ENCODE measurements around the gene LYSMD2. TPM values are rescaled to one million over a fixed set of nuclear protein-coding genes. Genes with fewer than 3 reads are reported as not detected.

LYSMD2 gene
- total RNA-seq, 1 donor from 2014 or later: 48.6 TPM

- Mint-ChIP-seq H3K4me3 (no peak overlapping the region), H3K27ac (no peak overlapping the region), H3K36me3 (ENCODE audit: low read depth) (peaks cover 3% of the 10 kb centered on the region), H3K27me3 (no peaks in the 10 kb centered on the region), H3K9me3 (no peaks in the 10 kb centered on the region), H3K4me1 (peaks cover 22% of the 10 kb centered on the region)
- TF ChIP-seq CTCF (IDR thresholded peaks at IDR 0.05): no peak
- intact Hi-C loops (cut with micrococcal nuclease): no loop called here
- ChIA-PET CTCF (interaction anchor here (2.0 to 2.9 kb wide), 2 partner anchors 20 to 106 kb away, joined by 6 to 15 read pairs; no protein-coding TSS in a partner anchor), POLR2A (interaction anchor here (2.6 kb wide), 1 partner anchor 19 kb away, joined by 11 read pairs; the partner anchor contains the start of gene LYSMD2)
- ATAC-seq (ENCODE audit: low read depth) (no peak), DNase-seq (no peak)
Measured at GRCh38 chr15:51755790-51756189, 18.3 kb upstream of the LYSMD2 start.

GRCh38 chr15:51754267-51754666 is 16.8 kb upstream of the LYSMD2 start:
- TF ChIP-seq CTCF (IDR thresholded peaks at IDR 0.05): no peak
- peaks cover 33% of the 10 kb centered on the region for H3K4me1 Mint-ChIP-seq
- no peak overlapping the region for H3K27ac Mint-ChIP-seq
- H3K4me3 Mint-ChIP-seq: no peak overlapping the region
- intact Hi-C loops (cut with micrococcal nuclease): no loop called here
- no peaks in the 10 kb centered on the region for H3K9me3 Mint-ChIP-seq
- CTCF ChIA-PET: interaction anchor here (2.9 kb wide), 1 partner anchor 22 kb away, joined by 15 read pairs; no protein-coding TSS in a partner anchor
- no peak for DNase-seq
- H3K36me3 Mint-ChIP-seq (ENCODE audit: low read depth): peaks cover 3% of the 10 kb centered on the region
- POLR2A ChIA-PET: interaction anchor here (2.6 to 3.4 kb wide), 2 partner anchors 17 to 23 kb away, joined by 11 to 15 read pairs; partner anchors contain the start of gene LYSMD2
- ATAC-seq (ENCODE audit: low read depth): no peak
- H3K27me3 Mint-ChIP-seq: no peaks in the 10 kb centered on the region

DNA sequence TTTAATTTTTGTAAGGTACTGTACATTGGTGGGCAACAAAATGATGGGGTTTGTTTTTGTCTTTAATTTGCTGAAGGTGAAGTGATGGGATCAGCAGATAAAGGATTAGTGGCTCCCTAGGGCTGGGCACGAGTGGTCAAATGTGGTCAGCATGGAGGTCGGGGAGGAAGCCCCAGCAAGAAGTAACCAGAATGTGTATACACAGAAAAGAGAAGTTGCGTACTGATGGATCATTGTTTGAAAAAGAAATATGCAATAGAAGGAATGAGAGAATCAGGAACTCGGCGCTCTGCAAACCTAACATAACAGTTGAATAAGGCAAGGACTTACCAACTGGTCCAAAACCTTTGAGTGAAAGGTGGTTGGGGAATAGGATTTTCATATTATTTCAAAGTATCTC is 15.4 kb upstream of the LYSMD2 start:
- Mint-ChIP-seq H3K4me3 (peak overlapping the region; percentile 92), H3K27ac (no peak overlapping the region), H3K4me1 (peaks cover 37% of the 10 kb centered on the region), H3K27me3 (no peaks in the 10 kb centered on the region), H3K9me3 (no peaks in the 10 kb centered on the region), H3K36me3 (ENCODE audit: low read depth) (peaks cover 3% of the 10 kb centered on the region)
- POLR2A ChIA-PET: interaction anchor here (3.4 to 5.5 kb wide), 2 partner anchors 16 to 21 kb away, joined by 15 to 98 read pairs; partner anchors contain the start of gene LYSMD2
- DNase-seq (no peak), ATAC-seq (ENCODE audit: low read depth) (no peak)
- CTCF ChIA-PET: interaction anchor here (1.6 to 3.5 kb wide), 3 partner anchors 17 to 24 kb away, joined by 3 to 17 read pairs (median 10); no protein-coding TSS in a partner anchor
- intact Hi-C loops (cut with micrococcal nuclease): loop anchor here (1.0 kb wide), 3 partner anchors 22 to 76 kb away; partner anchors contain the start of gene TMOD3
- TF ChIP-seq CTCF (IDR thresholded peaks at IDR 0.05): no peak

DNA sequence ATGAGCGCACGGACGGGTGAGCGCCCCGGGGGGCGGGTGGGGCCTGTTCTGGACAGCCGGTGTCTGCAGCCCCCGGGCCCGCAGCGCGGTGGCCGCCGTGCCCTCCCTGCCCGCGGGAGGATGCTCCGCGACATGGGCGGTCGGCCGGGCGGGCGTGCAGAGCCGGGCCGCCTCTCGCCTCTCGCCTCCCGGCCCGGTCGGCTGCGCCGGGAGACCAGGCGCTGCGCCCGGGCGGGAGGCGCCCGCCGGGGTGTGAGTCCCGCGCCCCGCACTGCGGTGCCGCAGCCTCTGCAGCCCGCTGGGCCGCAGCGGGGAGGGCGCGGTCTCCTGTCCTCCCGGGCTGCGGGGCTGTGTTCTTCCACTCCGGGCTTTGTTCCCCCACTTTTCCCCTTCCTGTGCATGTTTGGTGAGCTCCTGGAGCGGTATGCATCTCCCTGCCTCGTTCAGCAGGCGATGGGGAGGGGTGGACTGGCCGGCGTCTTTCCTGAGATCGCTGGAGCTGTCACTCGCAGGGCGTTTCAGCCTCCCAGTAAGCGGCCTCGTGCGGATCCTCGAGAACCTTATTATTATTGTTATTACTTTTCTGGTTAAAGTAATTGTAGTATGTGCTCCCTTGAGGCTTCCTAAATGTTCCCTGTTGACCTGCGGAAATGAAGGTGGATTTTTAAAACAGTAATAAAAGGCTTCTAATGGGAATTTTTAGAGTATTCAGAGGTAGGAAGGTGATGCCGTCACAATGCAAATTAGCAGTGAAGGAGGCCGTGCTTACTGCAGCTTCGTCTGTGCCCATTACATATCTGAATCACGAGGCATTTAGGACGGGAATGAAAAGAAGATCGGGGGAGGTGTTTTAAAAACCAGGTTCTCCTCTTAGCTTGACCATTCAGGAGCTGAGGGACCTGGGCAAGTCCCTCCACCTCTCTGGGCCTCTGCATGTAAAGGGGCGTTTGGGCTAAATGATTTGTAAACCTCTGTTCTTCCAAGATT is 14.5 kb upstream of the LYSMD2 start:
- DNase-seq (peak; percentile 36), ATAC-seq (ENCODE audit: low read depth) (peak; percentile 49)
- Mint-ChIP-seq H3K4me3 (peak overlapping the region; percentile 96), H3K27ac (peak overlapping the region; percentile 73), H3K36me3 (ENCODE audit: low read depth) (peaks cover 3% of the 10 kb centered on the region), H3K4me1 (peaks cover 37% of the 10 kb centered on the region), H3K27me3 (no peaks in the 10 kb centered on the region), H3K9me3 (no peaks in the 10 kb centered on the region)
- intact Hi-C loops (cut with micrococcal nuclease): loop anchor here (1.0 kb wide), 5 partner anchors 16 to 77 kb away; partner anchors contain the start of gene TMOD3
- POLR2A ChIA-PET: interaction anchor here (3.4 to 5.5 kb wide), 2 partner anchors 15 to 21 kb away, joined by 15 to 98 read pairs; partner anchors contain the start of gene LYSMD2
- CTCF ChIA-PET: interaction anchor here (1.4 to 3.5 kb wide), 4 partner anchors 16 to 24 kb away, joined by 3 to 17 read pairs (median 6); no protein-coding TSS in a partner anchor
- TF ChIP-seq CTCF (IDR thresholded peaks at IDR 0.05): no peak

Data from activated B cell treated with CpG ODN at 0.5 μM for 24 hours (primary cell).